SK-N-SH treated with all-trans-retinoic acid at 6 μM for 48 hours (cell line): ENCODE data around the gene PHGDH.

ENCODE experiments used
- ATAC-seq: fragments of 200-7000 bp; cut with Tn5 transposase; 3 replicates; pipeline ENCODE4 v1.9.1; 2020; ENCODE audit warnings: mild to moderate bottlenecking, moderate library complexity
- BACH2 ChIP-seq: fragments of 250-450 bp; sonication (Bioruptor Pico); IDR thresholded peaks from 2 replicates; pipeline ENCODE4 v1.9.0; 2021; ENCODE audit warnings: mild to moderate bottlenecking, borderline replicate concordance
- CSDC2 ChIP-seq: fragments of 250-450 bp; sonication (Bioruptor Pico); IDR thresholded peaks from 2 replicates; pipeline ENCODE4 v1.5.0; 2020; ENCODE audit warnings: mild to moderate bottlenecking, moderate library complexity
- ESRRG ChIP-seq: fragments of 250-450 bp; sonication (Bioruptor Pico); IDR thresholded peaks from 2 replicates; pipeline ENCODE4 v1.6.1; 2021; ENCODE audit warnings: mild to moderate bottlenecking
- GLIS3 ChIP-seq: fragments of 250-450 bp; sonication (Bioruptor Pico); IDR thresholded peaks from 2 replicates; pipeline ENCODE4 v1.5.0; 2020; ENCODE audit warnings: mild to moderate bottlenecking, moderate library complexity
- ISL1 ChIP-seq: fragments of 250-450 bp; sonication (Bioruptor Pico); IDR thresholded peaks from 2 replicates; pipeline ENCODE4 v2.1.2; 2022; ENCODE audit warnings: mild to moderate bottlenecking, moderate library complexity
- PPARA ChIP-seq: fragments of 250-450 bp; sonication (Bioruptor Pico); IDR thresholded peaks from 2 replicates; pipeline ENCODE4 v1.5.0; 2020; ENCODE audit warnings: mild to moderate bottlenecking, borderline replicate concordance
- TOX ChIP-seq: fragments of 250-450 bp; sonication (Bioruptor Pico); IDR thresholded peaks from 2 replicates; pipeline ENCODE4 v1.8.0; 2021; ENCODE audit warnings: mild to moderate bottlenecking, moderate library complexity, borderline replicate concordance
- ZFP3 ChIP-seq: fragments of 250-450 bp; sonication (Bioruptor Pico); IDR thresholded peaks from 2 replicates; pipeline ENCODE4 v1.5.0; 2020; ENCODE audit warnings: mild to moderate bottlenecking, moderate library complexity
- ZFP30 ChIP-seq: fragments of 450-650 bp; formaldehyde crosslinking; IDR thresholded peaks from 2 replicates; pipeline ENCODE4 v1.5.0; 2022; ENCODE audit warnings: mild to moderate bottlenecking, moderate library complexity
- ZNF565 ChIP-seq: fragments of 450-650 bp; formaldehyde crosslinking; conservative IDR thresholded peaks from 2 replicates; pipeline ENCODE4 v1.5.0; 2020; ENCODE audit warnings: low read depth, mild to moderate bottlenecking, moderate library complexity
- ZNF70 ChIP-seq: fragments of 450-650 bp; formaldehyde crosslinking; IDR thresholded peaks from 2 replicates; pipeline ENCODE4 v1.5.0; 2020; ENCODE audit warnings: mild to moderate bottlenecking, moderate library complexity
- ZNF8 ChIP-seq: fragments of 450-650 bp; formaldehyde crosslinking; IDR thresholded peaks from 2 replicates; pipeline ENCODE4 v1.5.0; 2020; ENCODE audit warnings: mild to moderate bottlenecking, moderate library complexity
- TF ChIP-seq, protein P1 (sequence below): fragments of 250-450 bp; sonication (Bioruptor Pico); IDR thresholded peaks from 2 replicates; pipeline ENCODE4 v1.8.0; 2020; ENCODE audit warnings: mild to moderate bottlenecking, moderate library complexity, borderline replicate concordance
- TF ChIP-seq, protein P2 (sequence below): fragments of 250-450 bp; sonication (Bioruptor Pico); IDR thresholded peaks from 2 replicates; pipeline ENCODE4 v1.8.0; 2021; ENCODE audit warnings: low read depth, mild to moderate bottlenecking, moderate library complexity, borderline replicate concordance
- TF ChIP-seq, protein P3 (sequence below): fragments of 250-450 bp; sonication (Bioruptor Pico); IDR thresholded peaks from 2 replicates; pipeline ENCODE4 v1.5.0; 2020; ENCODE audit warnings: mild to moderate bottlenecking, moderate library complexity
- TF ChIP-seq, protein P4 (sequence below): fragments of 250-450 bp; sonication (Bioruptor Pico); IDR thresholded peaks from 2 replicates; pipeline ENCODE4 v1.5.1; 2021; ENCODE audit warnings: mild to moderate bottlenecking, moderate library complexity
- TF ChIP-seq, protein P5 (sequence below): fragments of 250-450 bp; sonication (Bioruptor Pico); IDR thresholded peaks from 2 replicates; pipeline ENCODE4 v1.5.1; 2020; ENCODE audit warnings: low read depth, mild to moderate bottlenecking, moderate library complexity

The PHGDH gene

DNA sequence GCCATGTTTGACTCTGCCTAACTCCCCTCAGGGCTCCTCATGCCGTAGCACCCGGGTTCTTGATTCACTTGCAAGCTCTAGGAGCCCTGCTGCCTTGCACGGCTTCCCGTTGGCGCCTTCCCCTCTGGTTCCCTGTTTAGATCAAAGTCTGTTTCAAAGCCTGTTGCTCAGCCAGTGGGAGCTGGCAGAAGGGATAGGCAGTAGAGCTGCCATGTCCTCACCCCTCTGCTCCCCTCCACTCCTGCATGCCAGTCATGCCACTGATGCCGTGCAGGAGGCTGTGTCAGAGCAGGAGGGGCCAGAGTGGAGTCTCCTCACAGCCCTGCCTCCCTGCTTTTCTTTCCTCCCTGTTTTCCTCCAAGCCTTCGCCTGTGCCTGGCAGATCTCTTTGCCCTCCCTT, 30.5 kb downstream of the PHGDH start:
- TF ChIP-seq ZFP3 (CRISPR knock-in tag) (no peak), GLIS3 (CRISPR knock-in tag) (no peak), ZFP30 (CRISPR knock-in tag) (no peak), ZNF565 (CRISPR knock-in tag) (no peak), TOX (CRISPR knock-in tag) (no peak)
- TF ChIP-seq, protein P1, sequence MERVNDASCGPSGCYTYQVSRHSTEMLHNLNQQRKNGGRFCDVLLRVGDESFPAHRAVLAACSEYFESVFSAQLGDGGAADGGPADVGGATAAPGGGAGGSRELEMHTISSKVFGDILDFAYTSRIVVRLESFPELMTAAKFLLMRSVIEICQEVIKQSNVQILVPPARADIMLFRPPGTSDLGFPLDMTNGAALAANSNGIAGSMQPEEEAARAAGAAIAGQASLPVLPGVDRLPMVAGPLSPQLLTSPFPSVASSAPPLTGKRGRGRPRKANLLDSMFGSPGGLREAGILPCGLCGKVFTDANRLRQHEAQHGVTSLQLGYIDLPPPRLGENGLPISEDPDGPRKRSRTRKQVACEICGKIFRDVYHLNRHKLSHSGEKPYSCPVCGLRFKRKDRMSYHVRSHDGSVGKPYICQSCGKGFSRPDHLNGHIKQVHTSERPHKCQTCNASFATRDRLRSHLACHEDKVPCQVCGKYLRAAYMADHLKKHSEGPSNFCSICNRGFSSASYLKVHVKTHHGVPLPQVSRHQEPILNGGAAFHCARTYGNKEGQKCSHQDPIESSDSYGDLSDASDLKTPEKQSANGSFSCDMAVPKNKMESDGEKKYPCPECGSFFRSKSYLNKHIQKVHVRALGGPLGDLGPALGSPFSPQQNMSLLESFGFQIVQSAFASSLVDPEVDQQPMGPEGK (CRISPR knock-in tag) = no peak
- peak; percentile 76 for ATAC-seq

DNA sequence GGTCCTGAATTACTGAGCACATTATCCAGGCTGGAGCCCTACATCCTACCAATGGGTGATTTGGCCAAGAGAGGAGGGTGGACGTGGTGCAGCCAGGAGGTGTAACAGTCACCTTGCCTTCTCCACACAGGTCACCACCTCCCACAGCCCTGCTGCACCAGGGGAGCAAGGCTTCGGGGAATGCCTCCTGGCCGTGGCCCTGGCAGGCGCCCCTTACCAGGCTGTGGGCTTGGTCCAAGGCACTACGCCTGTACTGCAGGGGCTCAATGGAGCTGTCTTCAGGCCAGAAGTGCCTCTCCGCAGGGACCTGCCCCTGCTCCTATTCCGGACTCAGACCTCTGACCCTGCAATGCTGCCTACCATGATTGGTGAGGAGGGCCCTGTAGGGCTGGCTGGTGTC, 30.9 kb downstream of the PHGDH start:
- no peak for TF ChIP-seq ESRRG
- TF ChIP-seq, protein P2, sequence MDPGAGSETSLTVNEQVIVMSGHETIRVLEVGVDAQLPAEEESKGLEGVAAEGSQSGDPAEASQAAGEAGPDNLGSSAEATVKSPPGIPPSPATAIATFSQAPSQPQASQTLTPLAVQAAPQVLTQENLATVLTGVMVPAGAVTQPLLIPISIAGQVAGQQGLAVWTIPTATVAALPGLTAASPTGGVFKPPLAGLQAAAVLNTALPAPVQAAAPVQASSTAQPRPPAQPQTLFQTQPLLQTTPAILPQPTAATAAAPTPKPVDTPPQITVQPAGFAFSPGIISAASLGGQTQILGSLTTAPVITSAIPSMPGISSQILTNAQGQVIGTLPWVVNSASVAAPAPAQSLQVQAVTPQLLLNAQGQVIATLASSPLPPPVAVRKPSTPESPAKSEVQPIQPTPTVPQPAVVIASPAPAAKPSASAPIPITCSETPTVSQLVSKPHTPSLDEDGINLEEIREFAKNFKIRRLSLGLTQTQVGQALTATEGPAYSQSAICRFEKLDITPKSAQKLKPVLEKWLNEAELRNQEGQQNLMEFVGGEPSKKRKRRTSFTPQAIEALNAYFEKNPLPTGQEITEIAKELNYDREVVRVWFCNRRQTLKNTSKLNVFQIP (CRISPR knock-in tag) = no peak
- TF ChIP-seq ISL1 (CRISPR knock-in tag) = no peak
- TF ChIP-seq, protein P3, sequence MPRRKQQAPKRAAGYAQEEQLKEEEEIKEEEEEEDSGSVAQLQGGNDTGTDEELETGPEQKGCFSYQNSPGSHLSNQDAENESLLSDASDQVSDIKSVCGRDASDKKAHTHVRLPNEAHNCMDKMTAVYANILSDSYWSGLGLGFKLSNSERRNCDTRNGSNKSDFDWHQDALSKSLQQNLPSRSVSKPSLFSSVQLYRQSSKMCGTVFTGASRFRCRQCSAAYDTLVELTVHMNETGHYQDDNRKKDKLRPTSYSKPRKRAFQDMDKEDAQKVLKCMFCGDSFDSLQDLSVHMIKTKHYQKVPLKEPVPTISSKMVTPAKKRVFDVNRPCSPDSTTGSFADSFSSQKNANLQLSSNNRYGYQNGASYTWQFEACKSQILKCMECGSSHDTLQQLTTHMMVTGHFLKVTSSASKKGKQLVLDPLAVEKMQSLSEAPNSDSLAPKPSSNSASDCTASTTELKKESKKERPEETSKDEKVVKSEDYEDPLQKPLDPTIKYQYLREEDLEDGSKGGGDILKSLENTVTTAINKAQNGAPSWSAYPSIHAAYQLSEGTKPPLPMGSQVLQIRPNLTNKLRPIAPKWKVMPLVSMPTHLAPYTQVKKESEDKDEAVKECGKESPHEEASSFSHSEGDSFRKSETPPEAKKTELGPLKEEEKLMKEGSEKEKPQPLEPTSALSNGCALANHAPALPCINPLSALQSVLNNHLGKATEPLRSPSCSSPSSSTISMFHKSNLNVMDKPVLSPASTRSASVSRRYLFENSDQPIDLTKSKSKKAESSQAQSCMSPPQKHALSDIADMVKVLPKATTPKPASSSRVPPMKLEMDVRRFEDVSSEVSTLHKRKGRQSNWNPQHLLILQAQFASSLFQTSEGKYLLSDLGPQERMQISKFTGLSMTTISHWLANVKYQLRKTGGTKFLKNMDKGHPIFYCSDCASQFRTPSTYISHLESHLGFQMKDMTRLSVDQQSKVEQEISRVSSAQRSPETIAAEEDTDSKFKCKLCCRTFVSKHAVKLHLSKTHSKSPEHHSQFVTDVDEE (CRISPR knock-in tag) = no peak
- TF ChIP-seq ZFP3 (CRISPR knock-in tag) = no peak
- no peak for TF ChIP-seq ZNF565 (CRISPR knock-in tag)
- TF ChIP-seq TOX (CRISPR knock-in tag) = no peak
- no peak for TF ChIP-seq ZNF8
- TF ChIP-seq, protein P4, sequence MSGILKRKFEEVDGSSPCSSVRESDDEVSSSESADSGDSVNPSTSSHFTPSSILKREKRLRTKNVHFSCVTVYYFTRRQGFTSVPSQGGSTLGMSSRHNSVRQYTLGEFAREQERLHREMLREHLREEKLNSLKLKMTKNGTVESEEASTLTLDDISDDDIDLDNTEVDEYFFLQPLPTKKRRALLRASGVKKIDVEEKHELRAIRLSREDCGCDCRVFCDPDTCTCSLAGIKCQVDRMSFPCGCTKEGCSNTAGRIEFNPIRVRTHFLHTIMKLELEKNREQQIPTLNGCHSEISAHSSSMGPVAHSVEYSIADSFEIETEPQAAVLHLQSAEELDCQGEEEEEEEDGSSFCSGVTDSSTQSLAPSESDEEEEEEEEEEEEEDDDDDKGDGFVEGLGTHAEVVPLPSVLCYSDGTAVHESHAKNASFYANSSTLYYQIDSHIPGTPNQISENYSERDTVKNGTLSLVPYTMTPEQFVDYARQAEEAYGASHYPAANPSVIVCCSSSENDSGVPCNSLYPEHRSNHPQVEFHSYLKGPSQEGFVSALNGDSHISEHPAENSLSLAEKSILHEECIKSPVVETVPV (CRISPR knock-in tag) = no peak
- TF ChIP-seq ZNF70 (CRISPR knock-in tag) = no peak
- no peak for TF ChIP-seq BACH2 (CRISPR knock-in tag)
- no peak for ATAC-seq

DNA sequence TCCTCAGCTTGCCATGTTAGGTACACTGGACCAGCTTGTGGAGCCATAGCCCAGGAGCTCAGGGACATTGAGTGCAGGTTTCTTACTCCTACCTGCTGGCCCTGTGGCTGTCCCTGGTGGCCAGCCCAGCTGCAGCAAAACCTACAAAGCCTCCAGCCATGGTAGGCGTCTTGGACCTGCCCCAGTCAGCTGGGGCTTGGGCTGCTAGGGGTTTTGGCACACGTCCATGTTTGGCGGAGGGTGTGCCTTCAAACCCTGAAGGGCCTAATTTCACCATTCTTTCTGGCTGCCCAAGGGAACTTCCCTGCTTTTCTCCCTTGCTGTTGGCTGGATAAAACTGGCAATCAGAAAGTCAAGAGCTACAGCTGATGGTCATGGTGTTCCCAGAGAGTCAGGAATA, 31.6 kb downstream of the PHGDH start:
- ATAC-seq = no peak
- TF ChIP-seq ZNF8 = no peak
- TF ChIP-seq BACH2 (CRISPR knock-in tag) = no peak
- TF ChIP-seq PPARA (CRISPR knock-in tag) = no peak
- no peak for TF ChIP-seq CSDC2 (CRISPR knock-in tag)
- no peak for TF ChIP-seq ZFP3 (CRISPR knock-in tag)
- TF ChIP-seq, protein P4 (CRISPR knock-in tag) = no peak
- TF ChIP-seq, protein P5, sequence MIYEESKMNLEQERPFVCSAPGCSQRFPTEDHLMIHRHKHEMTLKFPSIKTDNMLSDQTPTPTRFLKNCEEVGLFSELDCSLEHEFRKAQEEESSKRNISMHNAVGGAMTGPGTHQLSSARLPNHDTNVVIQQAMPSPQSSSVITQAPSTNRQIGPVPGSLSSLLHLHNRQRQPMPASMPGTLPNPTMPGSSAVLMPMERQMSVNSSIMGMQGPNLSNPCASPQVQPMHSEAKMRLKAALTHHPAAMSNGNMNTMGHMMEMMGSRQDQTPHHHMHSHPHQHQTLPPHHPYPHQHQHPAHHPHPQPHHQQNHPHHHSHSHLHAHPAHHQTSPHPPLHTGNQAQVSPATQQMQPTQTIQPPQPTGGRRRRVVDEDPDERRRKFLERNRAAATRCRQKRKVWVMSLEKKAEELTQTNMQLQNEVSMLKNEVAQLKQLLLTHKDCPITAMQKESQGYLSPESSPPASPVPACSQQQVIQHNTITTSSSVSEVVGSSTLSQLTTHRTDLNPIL (CRISPR knock-in tag) = no peak
- TF ChIP-seq ZFP30 (CRISPR knock-in tag) = no peak
